ENCODE data around the gene YWHAQ. TPM values are rescaled to one million over a fixed set of nuclear protein-coding genes. Genes with fewer than 3 reads are reported as not detected.
"Not testable (repeated sequence)": the region's sequence is repeated elsewhere in the genome, so short reads cannot be mapped to it uniquely, and the experiment has no call there.

YWHAQ gene
- total RNA-seq, 2 experiments from 2014 or later, result 95.8 to 101 TPM

- peak overlapping the region; percentile 66 for H3K27ac Mint-ChIP-seq
- Histone ChIP-seq H3K9me3 (ENCODE audit: control insufficient read depth in 1 of 2, insufficient read depth in 1 of 2, low read length in 2 of 2) (peaks cover 0 to 6% of the 10 kb centered on the region in 2 experiments), H3K36me3 (ENCODE audit: insufficient read depth, low read length) (peaks cover 27% of the 10 kb centered on the region), H3K4me1 (ENCODE audit: insufficient read depth, low read length) (peaks cover 23% of the 10 kb centered on the region), H3K4me3 (ENCODE audit: low read length) (no peak overlapping the region), H3K27ac (ENCODE audit: low read depth in 1 of 2, low read length in 2 of 2) (peak overlapping the region in 1 of 2 donors; percentile 27), H3K27me3 (ENCODE audit: control insufficient read depth in 1 of 2, insufficient read depth in 2 of 2, low read length in 2 of 2) (no peaks in the 10 kb centered on the region)
- ChIA-PET CTCF (interaction anchor here (1.4 kb wide), 1 partner anchor 9 kb away, joined by 4 read pairs; no protein-coding TSS in a partner anchor), POLR2A (interaction anchor here (0.9 to 1.3 kb wide), 2 partner anchors 10 to 34 kb away, joined by 3 to 5 read pairs; no protein-coding TSS in a partner anchor)
- ATAC-seq (ENCODE audit: poor library complexity) (no peak), DNase-seq (no peak)
- peaks cover 61% of the 10 kb centered on the region for H3K4me1 Mint-ChIP-seq (ENCODE audit: low read depth)
- intact Hi-C loops (cut with DNase I, micrococcal nuclease), result no loop called here
- H3K36me3 Mint-ChIP-seq (ENCODE audit: low read depth), result peaks cover 60% of the 10 kb centered on the region
- peaks cover 7% of the 10 kb centered on the region for H3K9me3 Mint-ChIP-seq
- H3K4me3 Mint-ChIP-seq, result peak overlapping the region; percentile 30
- TF ChIP-seq CTCF (IDR thresholded peaks at IDR 0.05), result no peak
- no peaks in the 10 kb centered on the region for H3K27me3 Mint-ChIP-seq
Measured at GRCh38 chr2:9595746-9596145, 35.1 kb downstream of the YWHAQ start.

GRCh38 chr2:9595256-9595655, 35.5 kb downstream of the YWHAQ start:
- H3K4me3 ChIP-seq (ENCODE audit: low read length); ATAC-seq (ENCODE audit: poor library complexity); H3K27me3 Mint-ChIP-seq; DNase-seq; H3K4me3 Mint-ChIP-seq; H3K27me3 ChIP-seq (ENCODE audit: control insufficient read depth in 1 of 2, insufficient read depth in 2 of 2, low read length in 2 of 2); intact Hi-C loops (cut with DNase I, micrococcal nuclease); H3K9me3 Mint-ChIP-seq; H3K9me3 ChIP-seq (ENCODE audit: control insufficient read depth in 1 of 2, insufficient read depth in 1 of 2, low read length in 2 of 2); H3K27ac ChIP-seq (ENCODE audit: low read depth in 1 of 2, low read length in 2 of 2): not testable (repeated sequence)
- peaks cover 61% of the 10 kb centered on the region for H3K4me1 Mint-ChIP-seq (ENCODE audit: low read depth)
- H3K27ac Mint-ChIP-seq, result peak overlapping the region; percentile 34
- ChIA-PET POLR2A (interaction anchor here (0.8 kb wide), 1 partner anchor 36 kb away, joined by 4 read pairs; the partner anchor contains the start of gene YWHAQ), CTCF (interaction anchor here (1.4 kb wide), 1 partner anchor 9 kb away, joined by 4 read pairs; no protein-coding TSS in a partner anchor)
- Histone ChIP-seq H3K4me1 (ENCODE audit: insufficient read depth, low read length) (peaks cover 23% of the 10 kb centered on the region), H3K36me3 (ENCODE audit: insufficient read depth, low read length) (peaks cover 27% of the 10 kb centered on the region)
- peaks cover 60% of the 10 kb centered on the region for H3K36me3 Mint-ChIP-seq (ENCODE audit: low read depth)

- peak overlapping the region; percentile 0 for H3K4me3 Mint-ChIP-seq
- ATAC-seq (ENCODE audit: poor library complexity), result no peak
Measured at GRCh38 chr2:9594366-9595054, 36.3 kb downstream of the YWHAQ start.

More at GRCh38 chr2:9594366-9595054, 36.3 kb downstream of the YWHAQ start:
- POLR2A ChIA-PET, result interaction anchor here (0.6 to 0.8 kb wide), 2 partner anchors 36 to 340 kb away, joined by 3 to 4 read pairs; partner anchors contain the start of gene YWHAQ
- Histone ChIP-seq H3K27ac (ENCODE audit: low read depth in 1 of 2, low read length in 2 of 2) (no peak overlapping the region), H3K36me3 (ENCODE audit: insufficient read depth, low read length) (peaks cover 29% of the 10 kb centered on the region), H3K4me3 (ENCODE audit: low read length) (no peak overlapping the region), H3K9me3 (ENCODE audit: control insufficient read depth in 1 of 2, insufficient read depth in 1 of 2, low read length in 2 of 2) (no peaks in the 10 kb centered on the region), H3K27me3 (ENCODE audit: control insufficient read depth in 1 of 2, insufficient read depth in 2 of 2, low read length in 2 of 2) (no peaks in the 10 kb centered on the region), H3K4me1 (ENCODE audit: insufficient read depth, low read length) (peaks cover 23% of the 10 kb centered on the region)
- Mint-ChIP-seq H3K36me3 (ENCODE audit: low read depth) (peaks cover 60% of the 10 kb centered on the region), H3K27ac (peak overlapping the region; percentile 34), H3K27me3 (no peaks in the 10 kb centered on the region), H3K4me1 (ENCODE audit: low read depth) (peaks cover 59% of the 10 kb centered on the region), H3K9me3 (peaks cover 2% of the 10 kb centered on the region)
- DNase-seq, result no peak
- CTCF ChIA-PET, result no interaction called here
- TF ChIP-seq CTCF (IDR thresholded peaks at IDR 0.05), result no peak
- intact Hi-C loops (cut with DNase I, micrococcal nuclease), result no loop called here
